Measurements from ENCODE around the gene ADAMTS8. TPM values are rescaled to one million over a fixed set of nuclear protein-coding genes. Genes with fewer than 3 reads are reported as not detected.

Gene ADAMTS8, protein sequence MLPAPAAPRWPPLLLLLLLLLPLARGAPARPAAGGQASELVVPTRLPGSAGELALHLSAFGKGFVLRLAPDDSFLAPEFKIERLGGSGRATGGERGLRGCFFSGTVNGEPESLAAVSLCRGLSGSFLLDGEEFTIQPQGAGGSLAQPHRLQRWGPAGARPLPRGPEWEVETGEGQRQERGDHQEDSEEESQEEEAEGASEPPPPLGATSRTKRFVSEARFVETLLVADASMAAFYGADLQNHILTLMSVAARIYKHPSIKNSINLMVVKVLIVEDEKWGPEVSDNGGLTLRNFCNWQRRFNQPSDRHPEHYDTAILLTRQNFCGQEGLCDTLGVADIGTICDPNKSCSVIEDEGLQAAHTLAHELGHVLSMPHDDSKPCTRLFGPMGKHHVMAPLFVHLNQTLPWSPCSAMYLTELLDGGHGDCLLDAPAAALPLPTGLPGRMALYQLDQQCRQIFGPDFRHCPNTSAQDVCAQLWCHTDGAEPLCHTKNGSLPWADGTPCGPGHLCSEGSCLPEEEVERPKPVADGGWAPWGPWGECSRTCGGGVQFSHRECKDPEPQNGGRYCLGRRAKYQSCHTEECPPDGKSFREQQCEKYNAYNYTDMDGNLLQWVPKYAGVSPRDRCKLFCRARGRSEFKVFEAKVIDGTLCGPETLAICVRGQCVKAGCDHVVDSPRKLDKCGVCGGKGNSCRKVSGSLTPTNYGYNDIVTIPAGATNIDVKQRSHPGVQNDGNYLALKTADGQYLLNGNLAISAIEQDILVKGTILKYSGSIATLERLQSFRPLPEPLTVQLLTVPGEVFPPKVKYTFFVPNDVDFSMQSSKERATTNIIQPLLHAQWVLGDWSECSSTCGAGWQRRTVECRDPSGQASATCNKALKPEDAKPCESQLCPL
- 1 to 10 TPM in 1 of 2 donors, under 1 TPM in 1; 0.86 to 3.4 TPM for total RNA-seq
- long read RNA-seq, donor 1, full-length matches to known transcripts: 3 of 5 reads
- long read RNA-seq, donor 1, partial matches to known transcripts: 1 of 5 reads
- long read RNA-seq, donor 1, other reads (novel, unspliced or antisense): 1 of 5 reads
- long read RNA-seq, donor 2, partial matches to known transcripts: 1 of 1 reads
- long read RNA-seq, donor 2, other reads (novel, unspliced or antisense): 0 of 1 reads

DNA sequence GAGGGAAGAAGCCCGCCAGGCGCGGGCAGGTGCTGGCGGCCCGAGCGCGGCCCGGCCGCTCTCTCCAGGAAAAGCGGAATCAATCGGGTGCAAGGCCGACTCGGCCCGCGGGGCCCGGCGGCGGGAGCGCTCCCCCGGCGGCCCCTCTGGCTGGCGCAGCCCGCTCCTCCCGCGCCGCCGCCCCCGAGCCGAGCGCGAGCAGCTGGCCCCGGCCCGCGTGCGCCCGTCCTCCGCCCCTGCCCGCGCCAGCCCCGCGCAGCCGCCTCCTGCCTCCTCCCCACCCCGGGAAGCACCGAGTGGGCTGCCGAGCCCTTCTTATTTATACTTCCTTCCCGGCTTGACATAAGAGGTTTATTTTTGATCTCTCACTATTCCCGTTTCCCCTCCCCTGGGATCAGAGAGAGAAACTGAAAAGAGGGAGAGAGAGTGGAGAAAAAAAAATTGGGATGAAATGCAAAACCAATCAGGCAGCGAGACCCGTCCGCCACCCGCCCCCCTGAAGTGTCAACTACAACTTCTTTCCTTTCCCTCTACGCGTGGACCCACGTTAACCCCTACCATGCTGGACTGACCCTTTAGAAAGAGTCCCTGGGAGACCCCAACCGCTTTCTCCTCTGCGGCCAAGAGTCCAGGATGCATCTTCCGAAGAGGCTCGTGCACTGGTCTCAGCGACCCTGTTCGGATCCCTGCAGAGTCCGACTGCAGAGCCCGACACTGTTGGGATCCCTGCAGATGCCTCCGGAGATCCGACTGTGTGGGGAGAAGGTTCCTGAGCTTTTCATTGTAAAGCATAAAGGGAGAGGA lies at the start of gene ADAMTS8:
Gene ADAMTS8 (minus strand): TSS at position 294 of the 804 bp plus-strand sequence. CDS start 323 bp downstream, outside the sequence.
- no peak for DNase-seq (ENCODE audit: low spot score)
- intact Hi-C loops (cut with DNase I): loop anchor here in 1 of 2 donors (10.0 kb wide), 1 partner anchor 214 kb away; no protein-coding TSS in a partner anchor

DNA sequence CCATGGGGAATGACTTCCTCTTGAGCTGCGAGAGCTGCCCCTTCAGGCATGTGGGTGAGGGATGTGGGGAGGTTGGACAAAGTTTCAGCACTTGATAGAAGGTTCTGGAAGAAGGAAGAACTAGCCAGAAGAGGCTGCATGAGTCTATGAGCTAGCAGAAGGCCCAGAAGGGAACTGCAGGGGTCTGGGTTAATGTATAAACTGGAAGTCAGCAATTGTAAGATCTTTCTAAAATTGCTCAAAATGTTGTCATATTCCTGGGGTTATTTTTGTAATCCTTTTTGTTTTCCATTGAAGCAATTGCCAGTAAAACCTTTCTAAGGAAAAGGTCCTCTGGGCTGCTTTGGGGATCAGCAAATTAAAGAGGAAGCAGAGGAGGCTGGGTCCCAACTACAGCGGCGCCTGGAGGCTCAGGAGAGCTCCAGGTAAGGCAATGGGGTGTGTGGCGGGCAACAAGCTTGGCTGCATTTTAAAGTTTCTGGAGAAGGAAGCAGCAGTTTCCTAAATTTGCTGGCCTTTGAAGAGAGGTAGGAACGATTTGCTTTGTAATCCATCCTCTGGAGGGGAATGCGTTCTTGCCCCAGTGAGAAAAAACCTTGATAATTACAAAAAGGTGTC lies 49.3 kb upstream of the ADAMTS8 start:
- DNase-seq (ENCODE audit: low spot score): no peak
- intact Hi-C loops (cut with DNase I): loop anchor here in 1 of 2 donors (1.0 kb wide), 1 partner anchor 30 kb away; no protein-coding TSS in a partner anchor

DNA sequence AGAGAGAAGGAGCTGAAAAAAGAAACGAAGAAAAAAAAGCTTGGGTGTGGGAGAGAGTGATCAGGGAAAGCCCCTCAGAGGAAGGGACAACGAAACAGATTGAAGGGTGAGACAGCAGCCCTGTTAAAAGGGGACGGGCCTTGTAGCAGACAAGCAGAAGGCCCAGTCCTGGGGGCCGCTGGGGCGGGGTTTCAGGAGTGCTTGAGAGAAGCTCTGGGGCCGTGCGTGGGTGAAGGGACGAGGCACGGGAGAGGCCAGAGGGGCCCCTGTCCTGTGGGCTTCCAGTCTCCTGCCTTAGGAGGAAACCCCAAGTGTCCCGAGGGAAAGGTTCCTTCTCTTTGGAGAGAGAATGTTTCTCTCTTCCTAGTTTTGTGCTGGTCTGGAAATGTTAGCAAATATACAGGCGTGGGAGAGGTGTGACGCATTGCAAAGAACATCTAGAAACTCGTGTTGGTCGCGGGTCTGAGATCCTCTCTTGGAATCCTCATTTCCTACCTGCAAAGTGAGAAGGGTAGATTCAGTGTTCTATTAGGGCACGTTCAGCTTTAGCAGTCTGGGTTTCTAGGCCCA lies 48.6 kb upstream of the ADAMTS8 start:
- no peak for DNase-seq (ENCODE audit: low spot score)
- intact Hi-C loops (cut with DNase I): loop anchor here in 1 of 2 donors (1.0 kb wide), 1 partner anchor 30 kb away; no protein-coding TSS in a partner anchor

DNA sequence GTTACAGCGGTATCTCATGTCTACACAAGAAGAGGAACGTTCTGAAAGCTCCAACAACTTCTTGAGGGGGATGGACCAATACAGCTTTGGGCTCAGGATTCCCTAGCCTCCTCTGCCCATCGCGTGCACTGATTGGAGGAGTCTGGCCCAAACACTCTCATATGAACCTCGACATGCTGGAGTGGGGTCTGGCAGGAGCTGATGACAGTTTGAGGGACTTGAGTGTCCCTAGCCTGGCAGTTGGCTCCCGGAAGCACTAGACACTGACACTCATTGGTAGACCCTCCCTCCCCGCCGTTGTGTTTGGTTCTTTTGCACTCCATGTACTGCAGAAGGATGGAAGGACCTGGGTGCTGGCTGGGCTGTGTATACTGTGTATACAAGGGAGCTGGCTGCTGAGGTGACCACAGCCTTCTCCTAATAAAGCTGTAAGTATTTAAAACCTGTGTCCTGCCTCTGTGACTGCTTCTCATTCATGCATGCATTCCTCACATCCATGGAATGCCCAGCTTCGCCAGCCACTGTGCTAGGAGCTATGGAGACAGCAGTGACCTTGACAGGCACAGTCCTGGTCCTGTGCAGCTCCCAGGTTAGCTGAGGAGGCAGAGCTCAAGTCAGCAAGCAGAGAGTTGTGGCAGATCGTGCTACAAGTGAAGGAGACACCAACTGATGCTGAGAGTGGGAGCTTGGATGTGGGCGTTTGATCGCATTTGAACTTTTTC lies 48.0 kb upstream of the ADAMTS8 start:
- intact Hi-C loops (cut with DNase I): no loop called here
- DNase-seq (ENCODE audit: low spot score): no peak

DNA sequence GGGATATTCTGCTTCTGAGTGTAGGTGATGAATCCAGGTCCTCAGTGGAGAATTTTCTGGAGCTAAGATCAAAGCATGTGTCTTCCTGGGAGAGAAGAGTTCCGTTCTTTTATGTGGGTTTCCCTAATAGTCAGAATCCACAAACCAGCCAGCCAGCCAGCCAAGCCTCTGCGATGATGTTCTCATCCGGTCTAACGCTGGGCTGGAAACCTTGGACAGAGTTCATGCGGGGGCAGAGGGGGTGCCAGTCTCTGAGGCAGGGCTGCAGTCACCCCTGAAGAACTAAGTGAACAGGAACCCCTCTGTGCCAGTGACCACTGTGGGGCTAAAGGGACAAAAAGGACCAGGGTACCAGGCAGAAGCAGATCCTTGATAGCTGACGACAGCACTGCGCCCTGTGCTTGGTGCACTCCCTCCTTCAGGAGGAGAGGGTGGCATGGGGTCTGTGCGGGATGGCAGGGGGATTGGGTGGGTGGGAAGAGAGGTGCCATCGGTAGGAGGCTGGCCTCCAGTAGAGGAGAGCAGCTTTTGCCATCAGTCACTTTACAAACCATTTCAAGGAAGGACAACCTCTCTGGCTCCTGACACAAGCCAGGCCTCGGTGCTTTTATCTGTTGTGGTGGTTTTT lies 47.1 kb upstream of the ADAMTS8 start:
- intact Hi-C loops (cut with DNase I): no loop called here
- no peak for DNase-seq (ENCODE audit: low spot score)

DNA sequence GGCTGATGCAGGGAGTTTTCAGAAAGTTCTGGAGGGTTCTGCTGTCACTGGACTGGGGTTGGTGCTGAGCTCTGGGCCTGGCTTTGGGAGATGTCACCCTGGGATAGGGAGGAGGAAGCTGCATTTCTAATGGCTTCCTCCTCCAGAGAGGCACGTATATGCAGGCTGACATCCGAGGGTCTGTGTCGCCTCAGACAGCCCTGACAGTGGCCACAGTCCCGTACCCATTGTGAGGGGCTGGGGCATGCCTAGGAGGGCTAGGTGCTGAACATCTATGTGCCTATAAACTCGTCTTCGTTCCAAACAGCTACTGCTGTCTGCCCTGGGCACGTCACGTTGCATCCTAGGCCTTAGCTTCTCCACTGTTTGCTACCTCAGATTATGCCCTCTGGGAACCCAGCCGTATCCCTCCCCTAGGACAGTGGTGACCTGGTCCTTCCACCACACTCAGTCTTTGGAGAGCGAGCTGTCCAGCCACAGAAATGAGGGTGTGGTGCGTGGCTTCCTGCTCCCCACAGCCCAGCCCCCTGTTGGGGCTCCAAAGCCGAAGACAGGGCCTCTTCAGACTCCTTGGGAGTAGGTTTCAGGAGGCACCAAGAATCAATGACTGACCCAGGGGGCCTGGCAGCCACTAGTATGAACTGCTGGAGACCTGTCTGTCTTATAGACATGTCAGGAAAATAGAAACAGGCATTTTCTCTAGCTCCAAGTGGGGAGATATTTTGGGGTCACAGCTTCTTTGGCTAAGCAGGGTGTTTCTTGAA lies 46.4 kb upstream of the ADAMTS8 start:
- DNase-seq (ENCODE audit: low spot score): no peak
- intact Hi-C loops (cut with DNase I): no loop called here

DNA sequence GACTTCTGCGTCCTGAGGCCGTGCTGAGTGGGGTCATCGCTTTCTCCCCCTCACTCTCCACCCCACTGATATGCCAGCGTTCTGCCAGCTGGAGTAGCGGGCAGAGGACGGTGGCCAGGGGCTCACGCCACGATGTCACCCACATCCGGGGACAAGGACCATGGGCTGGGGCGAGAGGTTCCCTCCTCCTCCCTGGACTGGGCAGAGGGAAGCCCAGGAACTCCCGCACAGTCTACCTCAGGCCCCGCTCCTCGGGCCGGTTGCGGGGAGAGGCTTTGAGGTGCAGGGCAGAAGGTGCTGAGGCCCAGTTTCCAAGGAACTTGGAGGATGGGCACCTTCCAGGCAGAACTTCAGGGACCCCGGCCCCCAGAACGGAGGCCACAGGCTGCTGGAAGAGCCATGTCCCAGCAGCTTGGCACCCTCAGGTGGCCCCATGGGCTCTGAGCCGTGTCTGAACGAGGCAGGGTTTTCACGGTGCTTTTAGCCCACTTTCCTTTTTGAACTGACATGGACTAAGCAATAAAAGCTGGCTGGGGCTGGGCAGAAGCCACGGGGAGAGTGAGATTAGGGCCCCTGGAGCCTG lies 45.5 kb upstream of the ADAMTS8 start:
- intact Hi-C loops (cut with DNase I): no loop called here

DNA sequence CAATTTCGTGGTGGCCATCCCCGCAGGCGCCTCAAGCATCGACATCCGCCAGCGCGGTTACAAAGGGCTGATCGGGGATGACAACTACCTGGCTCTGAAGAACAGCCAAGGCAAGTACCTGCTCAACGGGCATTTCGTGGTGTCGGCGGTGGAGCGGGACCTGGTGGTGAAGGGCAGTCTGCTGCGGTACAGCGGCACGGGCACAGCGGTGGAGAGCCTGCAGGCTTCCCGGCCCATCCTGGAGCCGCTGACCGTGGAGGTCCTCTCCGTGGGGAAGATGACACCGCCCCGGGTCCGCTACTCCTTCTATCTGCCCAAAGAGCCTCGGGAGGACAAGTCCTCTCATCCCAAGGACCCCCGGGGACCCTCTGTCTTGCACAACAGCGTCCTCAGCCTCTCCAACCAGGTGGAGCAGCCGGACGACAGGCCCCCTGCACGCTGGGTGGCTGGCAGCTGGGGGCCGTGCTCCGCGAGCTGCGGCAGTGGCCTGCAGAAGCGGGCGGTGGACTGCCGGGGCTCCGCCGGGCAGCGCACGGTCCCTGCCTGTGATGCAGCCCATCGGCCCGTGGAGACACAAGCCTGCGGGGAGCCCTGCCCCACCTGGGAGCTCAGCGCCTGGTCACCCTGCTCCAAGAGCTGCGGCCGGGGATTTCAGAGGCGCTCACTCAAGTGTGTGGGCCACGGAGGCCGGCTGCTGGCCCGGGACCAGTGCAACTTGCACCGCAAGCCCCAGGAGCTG lies 44.8 kb upstream of the ADAMTS8 start:
- intact Hi-C loops (cut with DNase I): no loop called here
- DNase-seq (ENCODE audit: low spot score): no peak

More for the DNA sequence above, 45.5 kb upstream of the ADAMTS8 start:
- no peak for DNase-seq (ENCODE audit: low spot score)

DNA sequence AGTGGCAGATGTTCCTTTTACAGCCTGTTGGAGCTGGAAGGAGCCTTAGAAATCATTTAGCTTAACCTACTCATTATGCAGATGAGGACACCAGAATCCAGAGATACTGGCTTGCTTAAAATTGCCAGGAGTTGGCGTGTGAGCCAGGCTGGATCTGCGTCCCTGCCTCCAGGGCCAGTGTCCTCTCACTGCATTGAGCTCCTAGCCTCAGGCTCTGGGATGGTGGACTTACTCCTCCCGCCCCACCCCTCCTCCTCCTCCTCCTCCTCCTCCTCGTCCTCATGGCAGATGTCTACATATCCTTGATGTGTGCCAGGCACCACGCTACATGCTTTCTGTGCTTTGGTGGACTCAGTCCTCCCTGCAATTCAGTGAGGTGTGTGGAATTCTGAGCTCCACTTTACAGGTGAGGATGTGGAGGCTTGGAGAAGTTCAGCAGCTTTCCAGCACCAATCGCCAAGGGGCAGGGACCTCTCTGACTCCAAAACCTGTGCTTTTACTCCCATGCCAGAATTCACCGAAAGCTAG lies 44.1 kb upstream of the ADAMTS8 start:
- no peak for DNase-seq (ENCODE audit: low spot score)
- intact Hi-C loops (cut with DNase I): no loop called here

DNA sequence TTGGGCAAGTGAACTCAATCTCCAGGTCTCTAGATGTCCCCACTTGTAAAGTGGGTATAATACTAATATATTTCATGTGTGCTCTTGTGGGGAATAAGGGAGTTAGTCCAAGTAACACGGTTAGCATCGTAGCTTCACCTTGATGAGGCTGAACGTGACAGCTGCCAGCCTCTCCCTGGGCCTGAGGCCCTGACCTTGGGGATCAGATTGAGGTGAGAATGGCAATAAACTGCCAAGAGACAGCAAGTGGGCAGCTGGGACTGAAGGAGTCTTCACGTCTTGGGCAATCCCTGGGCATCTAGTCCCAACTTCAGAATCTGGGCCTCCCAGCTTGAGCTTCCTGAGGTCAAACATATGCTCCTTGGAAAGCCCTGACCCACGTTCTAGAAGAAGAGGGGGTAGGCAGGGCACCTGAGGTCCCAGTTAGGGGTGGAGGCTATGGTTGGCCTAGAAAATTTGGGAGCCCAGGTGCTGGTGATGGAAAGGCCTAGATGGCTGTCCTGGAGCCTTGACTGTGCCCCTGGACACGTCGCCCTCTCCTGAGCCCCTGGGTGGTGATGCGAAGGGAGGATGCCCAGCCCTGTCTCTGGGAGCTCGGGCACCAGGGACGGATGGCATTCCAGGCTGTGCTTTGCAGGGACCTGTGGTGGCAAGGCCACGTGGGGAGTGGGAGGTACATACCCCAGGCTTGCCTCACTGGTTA lies 43.5 kb upstream of the ADAMTS8 start:
- no peak for DNase-seq (ENCODE audit: low spot score)
- intact Hi-C loops (cut with DNase I): no loop called here

DNA sequence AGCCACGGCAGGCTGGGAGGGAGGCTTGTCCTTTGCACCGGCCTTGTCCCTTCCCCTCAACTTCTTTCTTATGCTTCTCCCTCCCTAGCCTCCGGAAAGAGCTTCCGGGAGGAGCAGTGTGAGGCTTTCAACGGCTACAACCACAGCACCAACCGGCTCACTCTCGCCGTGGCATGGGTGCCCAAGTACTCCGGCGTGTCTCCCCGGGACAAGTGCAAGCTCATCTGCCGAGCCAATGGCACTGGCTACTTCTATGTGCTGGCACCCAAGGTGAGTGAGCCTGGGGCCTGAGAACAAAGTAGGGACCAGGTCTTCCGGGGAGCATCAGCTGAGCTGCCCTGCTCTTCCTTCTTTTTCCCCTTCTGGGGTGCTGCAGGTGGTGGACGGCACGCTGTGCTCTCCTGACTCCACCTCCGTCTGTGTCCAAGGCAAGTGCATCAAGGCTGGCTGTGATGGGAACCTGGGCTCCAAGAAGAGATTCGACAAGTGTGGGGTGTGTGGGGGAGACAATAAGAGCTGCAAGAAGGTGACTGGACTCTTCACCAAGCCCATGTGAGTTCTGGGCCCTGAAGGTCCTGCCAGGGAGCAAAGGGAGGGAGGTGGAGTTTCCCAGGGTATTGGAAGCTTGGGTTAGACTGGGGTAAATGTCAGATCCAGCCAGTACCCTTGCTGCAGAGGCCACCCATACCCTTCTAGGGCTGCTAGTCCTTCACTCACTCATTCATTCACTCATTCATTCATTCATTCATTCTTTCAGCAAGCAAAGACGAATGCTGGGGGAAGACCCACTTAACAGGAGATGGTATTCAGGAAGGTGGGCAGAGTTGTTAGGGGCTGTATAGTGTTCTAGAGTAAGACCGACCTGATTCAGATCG lies 42.7 kb upstream of the ADAMTS8 start:
- intact Hi-C loops (cut with DNase I): no loop called here
- DNase-seq (ENCODE audit: low spot score): no peak

DNA sequence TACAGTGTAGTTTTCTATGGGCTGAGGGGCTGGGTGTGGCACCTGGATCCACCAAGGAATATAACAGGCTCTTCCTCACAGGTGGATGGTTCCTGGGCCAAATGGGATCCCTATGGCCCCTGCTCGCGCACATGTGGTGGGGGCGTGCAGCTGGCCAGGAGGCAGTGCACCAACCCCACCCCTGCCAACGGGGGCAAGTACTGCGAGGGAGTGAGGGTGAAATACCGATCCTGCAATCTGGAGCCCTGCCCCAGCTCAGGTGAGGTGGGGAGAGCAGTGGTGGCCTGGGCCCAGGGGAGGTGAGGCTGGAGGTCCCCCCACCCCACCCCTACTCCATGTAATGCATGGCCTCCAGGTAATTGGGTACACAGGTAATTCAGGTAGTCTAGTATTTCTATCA lies 40.8 kb upstream of the ADAMTS8 start:
- DNase-seq (ENCODE audit: low spot score): no peak
- intact Hi-C loops (cut with DNase I): no loop called here

DNA sequence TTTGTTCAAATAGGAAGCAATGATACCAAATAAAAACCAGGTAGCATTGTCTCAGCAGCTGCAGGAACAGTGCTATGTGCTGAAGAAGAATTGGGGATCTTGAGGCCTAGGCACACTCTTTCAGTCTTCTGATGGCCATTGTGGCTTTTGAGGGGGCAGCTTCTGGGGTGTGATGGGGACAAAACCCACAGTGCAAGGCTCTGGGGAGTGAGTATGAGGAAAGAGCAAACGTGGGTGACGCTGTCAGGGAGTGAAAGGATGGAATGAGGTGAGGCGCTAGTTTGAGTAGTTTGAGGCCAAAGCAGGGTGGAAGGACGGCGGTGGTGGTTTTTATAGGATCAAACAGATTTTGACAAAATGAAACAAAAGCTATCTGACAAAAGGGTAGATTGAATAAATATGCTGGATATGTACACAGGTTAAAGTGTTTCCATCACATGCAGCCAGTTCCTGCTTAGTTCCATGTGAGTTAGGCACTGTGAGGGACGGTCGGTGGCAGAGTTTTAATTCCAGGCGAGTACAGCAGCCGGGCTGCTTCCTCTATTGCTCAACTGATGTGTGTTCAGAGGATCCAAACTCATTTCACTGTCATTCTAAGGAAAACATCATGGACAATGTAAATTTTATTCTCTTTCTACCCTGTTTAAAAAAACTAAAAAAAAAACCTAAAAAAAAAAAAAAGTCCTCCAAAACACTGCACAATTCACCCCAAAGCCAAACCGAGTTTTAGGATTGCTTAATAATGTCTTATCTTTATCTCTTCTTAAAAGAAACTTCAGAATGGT lies 38.9 kb upstream of the ADAMTS8 start:
- intact Hi-C loops (cut with DNase I): no loop called here
- no peak for DNase-seq (ENCODE audit: low spot score)

All from posterior vena cava (tissue), 2 donors.